WTC11 (cell line): ENCODE measurements around the gene MAGI2. TPM values are rescaled to one million over a fixed set of nuclear protein-coding genes. Genes with fewer than 3 reads are reported as not detected.

Experiments
- ATAC-seq: fragments of 200-7000 bp; cut with Tn5 transposase; 2 replicates; pipeline ENCODE4 v1.10.0; 2021; ENCODE audit warnings: mild to moderate bottlenecking, moderate library complexity
- CTCF ChIA-PET: fragments of 300-600 bp; sonication (Branson Sonifier 250); formaldehyde crosslinking; loops from one replicate; lab custom pipeline; 2021; ENCODE audit warnings: antibody characterized with exemption; lab: Charles Lee
- POLR2A ChIA-PET: fragments of 350-600 bp; sonication (Branson Sonifier 250); formaldehyde crosslinking; loops from one replicate; lab custom pipeline; 2021; ENCODE audit warnings: antibody characterized with exemption; lab: Charles Lee
- DNase-seq: peaks from one replicate; pipeline ENCODE4 v3.0.0; 2021; ENCODE audit warnings: low spot score
- H3K27ac Mint-ChIP-seq: 2 replicates; pipeline ENCODE4 v1.8.0; 2021; ENCODE audit warnings: mixed read lengths
- H3K27me3 Mint-ChIP-seq: 2 replicates; pipeline ENCODE4 v1.8.0; 2021; ENCODE audit warnings: low read depth, mild to moderate bottlenecking, moderate library complexity, mixed read lengths
- H3K36me3 Mint-ChIP-seq: 2 replicates; pipeline ENCODE4 v1.8.0; 2021; ENCODE audit warnings: mixed read lengths
- H3K4me1 Mint-ChIP-seq: 2 replicates; pipeline ENCODE4 v1.8.0; 2022; ENCODE audit warnings: mixed read lengths
- H3K4me3 Mint-ChIP-seq: 2 replicates; pipeline ENCODE4 v1.8.0; 2021; ENCODE audit warnings: mild to moderate bottlenecking, moderate library complexity, mixed read lengths
- H3K9me3 Mint-ChIP-seq: 2 replicates; pipeline ENCODE4 v1.8.0; 2021; ENCODE audit warnings: mixed read lengths
- ATF3 ChIP-seq: sonication (generic); formaldehyde crosslinking; conservative IDR thresholded peaks from 2 replicates; pipeline ENCODE4 v1.8.1; 2022; ENCODE audit warnings: mild to moderate bottlenecking, missing genetic modification reagents
- ATF6 ChIP-seq: sonication (generic); formaldehyde crosslinking; IDR thresholded peaks from 2 replicates; pipeline ENCODE4 v1.8.1; 2023; ENCODE audit warnings: mild to moderate bottlenecking, missing genetic modification reagents
- ETV6 ChIP-seq: sonication (generic); formaldehyde crosslinking; IDR thresholded peaks from 2 replicates; pipeline ENCODE4 v1.8.1; 2022; ENCODE audit warnings: mild to moderate bottlenecking, missing genetic modification reagents
- FOXP1 ChIP-seq: sonication (generic); formaldehyde crosslinking; IDR thresholded peaks from 2 replicates; pipeline ENCODE4 v1.8.0; 2022; ENCODE audit warnings: missing genetic modification reagents, mild to moderate bottlenecking, moderate library complexity, borderline replicate concordance
- NR1H2 ChIP-seq: sonication (generic); formaldehyde crosslinking; IDR thresholded peaks from 2 replicates; pipeline ENCODE4 v1.9.0; 2021; ENCODE audit warnings: mild to moderate bottlenecking, moderate library complexity, missing genetic modification reagents
- SP1 ChIP-seq: sonication (generic); formaldehyde crosslinking; conservative IDR thresholded peaks from 2 replicates; pipeline ENCODE4 v1.8.1; 2022; ENCODE audit warnings: missing genetic modification reagents
- TEAD4 ChIP-seq: sonication (generic); formaldehyde crosslinking; IDR thresholded peaks from 2 replicates; pipeline ENCODE4 v1.8.0; 2022; ENCODE audit warnings: mild to moderate bottlenecking, missing genetic modification reagents
- USF1 ChIP-seq: sonication (generic); formaldehyde crosslinking; IDR thresholded peaks from 2 replicates; pipeline ENCODE4 v1.8.0; 2022; ENCODE audit warnings: mild to moderate bottlenecking, missing genetic modification reagents
- ZBTB21 ChIP-seq: sonication (generic); formaldehyde crosslinking; IDR thresholded peaks from 2 replicates; pipeline ENCODE4 v1.8.1; 2023; ENCODE audit warnings: mild to moderate bottlenecking, missing genetic modification reagents, borderline replicate concordance
- ZBTB43 ChIP-seq: sonication (generic); formaldehyde crosslinking; IDR thresholded peaks from 2 replicates; pipeline ENCODE4 v1.8.1; 2023; ENCODE audit warnings: mild to moderate bottlenecking, missing genetic modification reagents
- ZNF121 ChIP-seq: sonication (generic); formaldehyde crosslinking; IDR thresholded peaks from 2 replicates; pipeline ENCODE4 v1.8.0; 2023; ENCODE audit warnings: missing genetic modification reagents
- ZNF317 ChIP-seq: sonication (generic); formaldehyde crosslinking; IDR thresholded peaks from 2 replicates; pipeline ENCODE4 v1.8.1; 2023; ENCODE audit warnings: low read depth, mild to moderate bottlenecking, moderate library complexity, missing genetic modification reagents, borderline replicate concordance
- total RNA-seq: library from RNA; stranded (reverse); gene quantifications from 3 replicates; pipeline ENCODE4 v1.2.3, GENCODE V29; 2021
- TF ChIP-seq, protein P1 (sequence below): sonication (generic); formaldehyde crosslinking; IDR thresholded peaks from 2 replicates; pipeline ENCODE4 v1.8.0; 2022; ENCODE audit warnings: mild to moderate bottlenecking, missing genetic modification reagents
- TF ChIP-seq, protein P2 (sequence below): sonication (generic); formaldehyde crosslinking; IDR thresholded peaks from 2 replicates; pipeline ENCODE4 v1.8.1; 2022; ENCODE audit warnings: mild to moderate bottlenecking, missing genetic modification reagents, moderate library complexity, borderline replicate concordance
- TF ChIP-seq, protein P3 (sequence below): sonication (generic); formaldehyde crosslinking; IDR thresholded peaks from 2 replicates; pipeline ENCODE4 v1.8.0; 2023; ENCODE audit warnings: missing genetic modification reagents
- TF ChIP-seq, protein P4 (sequence below): fragments of 250-450 bp; sonication (Bioruptor Pico); IDR thresholded peaks from 2 replicates; pipeline ENCODE4 v1.9.0; 2021; ENCODE audit warnings: mild to moderate bottlenecking
- TF ChIP-seq, protein P5 (sequence below): sonication (generic); formaldehyde crosslinking; IDR thresholded peaks from 2 replicates; pipeline ENCODE4 v1.8.0; 2022; ENCODE audit warnings: missing genetic modification reagents

The MAGI2 gene
- total RNA-seq, 1 experiment from 2014 or later = 26.6 TPM

GRCh38 chr7:78709658-78710057 is 743.8 kb downstream of the MAGI2 start (continued):
- no peak for TF ChIP-seq USF1
- no peak for TF ChIP-seq ZBTB43 (CRISPR knock-in tag)

GRCh38 chr7:78704504-78704903 is 749.0 kb downstream of the MAGI2 start:
- Mint-ChIP-seq H3K4me1 (0 out of 2 replicates have a peak, but pooled peaks cover 4% of the 10 kb centered on the region), H3K36me3 (peaks cover 12% of the 10 kb centered on the region), H3K27ac (no peak overlapping the region), H3K4me3 (no peak overlapping the region), H3K9me3 (peaks cover 13% of the 10 kb centered on the region), H3K27me3 (no peaks in the 10 kb centered on the region)
- no peak for DNase-seq
- TF ChIP-seq ETV6 (no peak), ATF6 (no peak), TEAD4 (CRISPR knock-in tag) (no peak), ZNF317 (CRISPR knock-in tag) (no peak), SP1 (CRISPR knock-in tag) (no peak), ZNF121 (CRISPR knock-in tag) (no peak), ZBTB21 (CRISPR knock-in tag) (no peak), FOXP1 (no peak), NR1H2 (CRISPR knock-in tag) (no peak), ATF3 (CRISPR knock-in tag) (no peak)
- TF ChIP-seq, protein P1, sequence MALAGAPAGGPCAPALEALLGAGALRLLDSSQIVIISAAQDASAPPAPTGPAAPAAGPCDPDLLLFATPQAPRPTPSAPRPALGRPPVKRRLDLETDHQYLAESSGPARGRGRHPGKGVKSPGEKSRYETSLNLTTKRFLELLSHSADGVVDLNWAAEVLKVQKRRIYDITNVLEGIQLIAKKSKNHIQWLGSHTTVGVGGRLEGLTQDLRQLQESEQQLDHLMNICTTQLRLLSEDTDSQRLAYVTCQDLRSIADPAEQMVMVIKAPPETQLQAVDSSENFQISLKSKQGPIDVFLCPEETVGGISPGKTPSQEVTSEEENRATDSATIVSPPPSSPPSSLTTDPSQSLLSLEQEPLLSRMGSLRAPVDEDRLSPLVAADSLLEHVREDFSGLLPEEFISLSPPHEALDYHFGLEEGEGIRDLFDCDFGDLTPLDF (CRISPR knock-in tag) = no peak
- TF ChIP-seq, protein P2, sequence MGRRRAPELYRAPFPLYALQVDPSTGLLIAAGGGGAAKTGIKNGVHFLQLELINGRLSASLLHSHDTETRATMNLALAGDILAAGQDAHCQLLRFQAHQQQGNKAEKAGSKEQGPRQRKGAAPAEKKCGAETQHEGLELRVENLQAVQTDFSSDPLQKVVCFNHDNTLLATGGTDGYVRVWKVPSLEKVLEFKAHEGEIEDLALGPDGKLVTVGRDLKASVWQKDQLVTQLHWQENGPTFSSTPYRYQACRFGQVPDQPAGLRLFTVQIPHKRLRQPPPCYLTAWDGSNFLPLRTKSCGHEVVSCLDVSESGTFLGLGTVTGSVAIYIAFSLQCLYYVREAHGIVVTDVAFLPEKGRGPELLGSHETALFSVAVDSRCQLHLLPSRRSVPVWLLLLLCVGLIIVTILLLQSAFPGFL (CRISPR knock-in tag) = no peak
- TF ChIP-seq, protein P3, sequence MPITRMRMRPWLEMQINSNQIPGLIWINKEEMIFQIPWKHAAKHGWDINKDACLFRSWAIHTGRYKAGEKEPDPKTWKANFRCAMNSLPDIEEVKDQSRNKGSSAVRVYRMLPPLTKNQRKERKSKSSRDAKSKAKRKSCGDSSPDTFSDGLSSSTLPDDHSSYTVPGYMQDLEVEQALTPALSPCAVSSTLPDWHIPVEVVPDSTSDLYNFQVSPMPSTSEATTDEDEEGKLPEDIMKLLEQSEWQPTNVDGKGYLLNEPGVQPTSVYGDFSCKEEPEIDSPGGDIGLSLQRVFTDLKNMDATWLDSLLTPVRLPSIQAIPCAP = no peak
- TF ChIP-seq, protein P4, sequence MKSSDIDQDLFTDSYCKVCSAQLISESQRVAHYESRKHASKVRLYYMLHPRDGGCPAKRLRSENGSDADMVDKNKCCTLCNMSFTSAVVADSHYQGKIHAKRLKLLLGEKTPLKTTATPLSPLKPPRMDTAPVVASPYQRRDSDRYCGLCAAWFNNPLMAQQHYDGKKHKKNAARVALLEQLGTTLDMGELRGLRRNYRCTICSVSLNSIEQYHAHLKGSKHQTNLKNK (CRISPR knock-in tag) = no peak
- TF ChIP-seq, protein P5, sequence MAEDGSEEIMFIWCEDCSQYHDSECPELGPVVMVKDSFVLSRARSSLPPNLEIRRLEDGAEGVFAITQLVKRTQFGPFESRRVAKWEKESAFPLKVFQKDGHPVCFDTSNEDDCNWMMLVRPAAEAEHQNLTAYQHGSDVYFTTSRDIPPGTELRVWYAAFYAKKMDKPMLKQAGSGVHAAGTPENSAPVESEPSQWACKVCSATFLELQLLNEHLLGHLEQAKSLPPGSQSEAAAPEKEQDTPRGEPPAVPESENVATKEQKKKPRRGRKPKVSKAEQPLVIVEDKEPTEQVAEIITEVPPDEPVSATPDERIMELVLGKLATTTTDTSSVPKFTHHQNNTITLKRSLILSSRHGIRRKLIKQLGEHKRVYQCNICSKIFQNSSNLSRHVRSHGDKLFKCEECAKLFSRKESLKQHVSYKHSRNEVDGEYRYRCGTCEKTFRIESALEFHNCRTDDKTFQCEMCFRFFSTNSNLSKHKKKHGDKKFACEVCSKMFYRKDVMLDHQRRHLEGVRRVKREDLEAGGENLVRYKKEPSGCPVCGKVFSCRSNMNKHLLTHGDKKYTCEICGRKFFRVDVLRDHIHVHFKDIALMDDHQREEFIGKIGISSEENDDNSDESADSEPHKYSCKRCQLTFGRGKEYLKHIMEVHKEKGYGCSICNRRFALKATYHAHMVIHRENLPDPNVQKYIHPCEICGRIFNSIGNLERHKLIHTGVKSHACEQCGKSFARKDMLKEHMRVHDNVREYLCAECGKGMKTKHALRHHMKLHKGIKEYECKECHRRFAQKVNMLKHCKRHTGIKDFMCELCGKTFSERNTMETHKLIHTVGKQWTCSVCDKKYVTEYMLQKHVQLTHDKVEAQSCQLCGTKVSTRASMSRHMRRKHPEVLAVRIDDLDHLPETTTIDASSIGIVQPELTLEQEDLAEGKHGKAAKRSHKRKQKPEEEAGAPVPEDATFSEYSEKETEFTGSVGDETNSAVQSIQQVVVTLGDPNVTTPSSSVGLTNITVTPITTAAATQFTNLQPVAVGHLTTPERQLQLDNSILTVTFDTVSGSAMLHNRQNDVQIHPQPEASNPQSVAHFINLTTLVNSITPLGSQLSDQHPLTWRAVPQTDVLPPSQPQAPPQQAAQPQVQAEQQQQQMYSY (CRISPR knock-in tag) = no peak
- ATAC-seq = no peak
- ChIA-PET CTCF (no interaction called here), POLR2A (no interaction called here)
